Stimulated activated CD4-positive, alpha-beta T cell treated with anti-CD3 and anti-CD28 coated beads, Interleukin-15, amount 100 ng/mL, for 1 hour (primary cell): ENCODE data around the gene GPR146.
"Not testable (repeated sequence)": the region's sequence is repeated elsewhere in the genome, so short reads cannot be mapped to it uniquely, and the experiment has no call there.

Source experiments
- DNase-seq, 2 donors: peaks; one replicate each; pipeline ENCODE4 v3.0.0-alpha.2; 2020; ENCODE audit warnings: low read depth in 1 of 2, low spot score in 1 of 2

GPR146 gene, protein sequence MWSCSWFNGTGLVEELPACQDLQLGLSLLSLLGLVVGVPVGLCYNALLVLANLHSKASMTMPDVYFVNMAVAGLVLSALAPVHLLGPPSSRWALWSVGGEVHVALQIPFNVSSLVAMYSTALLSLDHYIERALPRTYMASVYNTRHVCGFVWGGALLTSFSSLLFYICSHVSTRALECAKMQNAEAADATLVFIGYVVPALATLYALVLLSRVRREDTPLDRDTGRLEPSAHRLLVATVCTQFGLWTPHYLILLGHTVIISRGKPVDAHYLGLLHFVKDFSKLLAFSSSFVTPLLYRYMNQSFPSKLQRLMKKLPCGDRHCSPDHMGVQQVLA

DNA sequence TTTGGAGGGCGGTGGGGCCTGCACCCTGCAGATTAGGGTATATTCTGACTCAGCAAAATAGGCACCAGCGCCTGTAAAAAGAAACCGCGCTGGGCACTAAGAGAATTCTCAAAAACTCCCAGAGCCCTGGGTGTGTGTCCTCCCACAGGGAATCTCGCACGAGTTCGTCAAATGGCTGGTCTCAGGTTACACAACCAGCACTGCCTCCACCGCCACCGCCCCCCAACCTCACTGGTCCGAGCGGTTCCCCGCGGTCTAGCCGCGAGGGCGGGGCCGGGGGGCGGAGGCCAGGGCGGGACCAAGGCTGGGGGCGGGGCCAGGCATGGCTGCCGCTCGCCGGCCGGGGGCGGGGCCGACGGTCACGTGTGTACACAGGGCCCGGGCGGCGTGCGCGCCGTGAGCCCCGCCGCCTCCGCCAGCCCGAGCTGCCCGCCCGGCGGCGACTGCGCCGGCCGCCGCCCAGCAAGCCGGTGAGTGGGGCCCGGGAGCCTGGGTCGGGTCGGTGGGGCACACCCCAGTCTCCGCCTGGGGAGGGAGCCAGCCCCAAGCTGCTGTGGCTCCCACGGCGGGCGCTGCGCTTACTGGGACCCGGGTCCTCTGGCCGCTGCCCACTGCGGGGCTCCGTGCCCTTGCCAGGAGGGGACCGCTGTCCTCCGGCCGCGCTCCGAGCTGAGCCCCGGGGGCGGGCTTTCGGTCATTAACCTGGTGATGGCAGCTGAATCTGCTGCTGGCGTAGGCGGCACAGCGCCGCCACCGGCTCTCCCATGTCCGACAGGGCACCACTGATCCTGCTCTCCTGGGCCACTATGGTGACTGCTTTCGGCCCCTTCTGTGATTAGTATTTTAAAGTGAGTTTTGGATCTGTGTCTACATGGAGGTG lies at the start of gene GPR146:
TSS of gene GPR146 (plus strand) at position 358 of the 880 bp plus-strand sequence. CDS start 12,970 bp downstream, outside the sequence.
- peak; percentile 82 to 92 for DNase-seq

DNA sequence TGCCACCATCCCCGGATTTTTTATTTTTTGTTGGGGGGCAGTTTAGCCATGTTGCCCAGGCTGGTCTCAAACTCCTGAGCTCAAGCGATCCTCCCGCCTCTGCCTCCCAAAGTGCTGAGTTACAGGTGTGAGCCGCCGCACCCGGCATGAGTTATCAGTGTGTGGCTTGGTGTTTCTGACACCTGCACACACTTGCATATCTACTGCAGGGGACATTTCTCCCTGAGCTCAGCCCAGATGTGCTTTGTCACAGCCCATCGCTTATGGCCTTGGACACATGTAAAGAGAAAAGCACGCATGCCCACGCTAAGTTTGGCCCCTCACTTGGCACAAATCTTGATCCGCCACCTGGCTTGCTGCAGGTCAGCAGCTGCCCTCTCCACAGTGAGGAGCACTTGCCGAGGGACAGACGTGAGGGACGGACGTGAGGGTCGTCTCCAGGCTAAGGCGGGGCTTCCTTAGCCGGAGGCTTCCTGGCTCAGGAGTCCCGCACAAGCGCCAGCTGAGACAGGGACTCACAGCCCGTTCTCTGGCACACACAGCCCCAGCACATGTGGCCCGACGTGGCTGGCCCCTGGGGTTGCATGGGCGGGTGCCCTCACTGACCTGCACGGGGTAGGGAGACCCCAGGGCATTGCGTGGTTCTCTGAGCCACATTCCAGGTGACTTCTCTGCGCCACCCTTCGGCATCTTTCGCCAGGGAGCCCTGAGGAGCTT lies 49.6 kb upstream of the GPR146 start:
- no peak for DNase-seq

DNA sequence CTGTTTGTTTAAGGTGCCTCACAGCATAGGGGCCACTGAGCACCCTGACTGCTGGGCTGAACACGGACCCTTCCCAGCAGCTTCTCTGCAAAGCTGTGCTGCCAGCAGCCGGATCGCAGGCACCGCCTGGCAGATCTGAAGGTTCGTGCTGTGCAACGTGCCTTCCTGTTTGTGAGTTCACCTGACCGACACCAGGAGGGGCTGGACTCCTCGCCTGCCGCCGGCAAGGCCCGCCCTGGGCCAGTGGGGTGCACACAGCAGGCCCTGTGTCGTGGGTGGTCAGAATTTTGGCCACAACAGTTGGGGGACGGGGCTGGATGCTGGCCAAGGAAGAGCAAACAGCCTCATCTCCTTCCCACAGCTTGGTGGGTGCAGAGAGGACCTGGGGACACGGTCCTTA lies 48.8 kb upstream of the GPR146 start:
- DNase-seq, result no peak

DNA sequence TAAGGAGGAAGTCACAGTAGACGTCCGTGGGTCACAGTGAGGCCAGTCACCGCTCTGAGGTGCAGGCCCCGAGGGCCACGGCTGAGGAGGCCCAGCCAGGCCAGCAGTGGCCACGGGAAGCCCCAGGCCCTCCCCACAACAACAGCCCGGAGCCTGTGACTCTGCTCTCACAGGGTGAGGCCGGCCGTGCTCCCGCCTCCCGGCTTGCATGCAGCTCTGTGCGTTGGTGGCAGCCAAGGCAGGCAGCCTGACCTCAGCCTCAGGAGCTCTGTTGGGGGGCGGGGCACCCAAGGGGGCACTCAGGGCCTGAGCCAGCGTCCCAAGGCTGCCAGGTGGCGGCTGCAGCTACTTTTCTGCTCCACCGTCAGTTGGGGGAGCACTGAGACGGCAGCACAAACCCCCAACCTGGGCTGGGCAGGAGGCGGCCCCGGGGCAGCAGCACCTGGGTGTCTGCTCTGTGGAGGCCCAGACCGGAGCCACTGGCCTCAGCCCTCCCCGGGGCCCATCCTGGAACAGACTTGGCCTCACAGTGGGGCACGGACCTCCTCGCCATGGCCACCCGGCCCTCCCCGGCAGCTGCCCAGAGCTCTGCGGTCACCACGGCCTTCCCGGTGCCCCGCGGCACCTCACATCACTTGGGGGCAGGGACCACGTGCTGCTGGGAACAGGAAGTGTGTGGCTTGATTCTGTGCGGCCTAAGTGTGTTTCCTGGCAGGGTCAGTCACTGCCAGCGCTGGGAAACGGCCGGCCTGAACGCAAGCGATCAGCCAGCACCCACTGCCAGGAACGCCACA lies 48.1 kb upstream of the GPR146 start:
- no peak for DNase-seq

DNA sequence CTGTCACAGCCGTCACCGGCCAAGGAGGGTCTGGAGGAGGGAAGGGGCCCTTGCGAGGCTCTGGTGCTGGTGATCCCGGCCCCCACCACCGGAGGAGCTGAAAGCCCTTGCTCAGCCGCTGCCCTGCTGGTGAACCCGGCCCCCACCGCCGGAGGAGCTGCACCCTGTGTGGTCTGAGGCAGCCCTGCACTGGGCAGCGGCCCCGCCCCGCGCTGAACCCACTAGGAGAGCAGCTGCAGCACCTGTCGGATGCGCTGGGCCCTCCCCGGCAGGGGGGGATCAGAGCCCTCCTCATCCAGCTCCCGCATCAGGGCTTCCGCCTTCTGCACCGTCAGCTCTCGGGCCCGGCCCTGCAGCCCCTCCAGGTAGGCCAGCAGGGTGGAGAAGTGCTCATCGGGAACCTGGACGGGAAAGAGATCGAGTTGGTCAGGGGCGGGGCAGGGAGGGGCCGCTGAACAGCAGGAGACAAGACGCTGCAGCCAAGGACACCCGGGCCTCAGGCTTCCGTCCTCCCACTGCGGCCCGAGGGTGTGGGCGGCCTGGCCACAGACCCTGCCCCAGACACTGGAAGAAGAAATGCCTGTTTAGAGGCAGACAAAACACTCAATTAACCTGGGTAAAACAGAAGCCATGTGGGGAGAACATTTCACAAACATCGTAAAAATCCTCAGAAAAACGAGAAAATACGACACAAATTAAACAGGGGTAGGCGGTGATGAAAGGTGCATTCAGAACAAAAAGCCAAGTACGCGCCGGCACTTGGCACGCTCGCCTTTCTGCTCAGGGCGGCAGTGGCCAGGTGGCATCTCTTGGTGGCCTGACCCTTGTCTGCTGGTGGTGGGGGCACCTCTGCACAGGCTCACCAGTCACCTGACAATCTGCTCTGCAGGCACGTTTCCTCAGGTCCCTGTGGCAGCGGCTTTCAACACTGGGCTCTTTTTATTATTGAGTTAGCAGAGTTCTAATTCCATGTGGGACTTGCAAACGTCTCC lies 46.6 kb upstream of the GPR146 start:
- no peak for DNase-seq

DNA sequence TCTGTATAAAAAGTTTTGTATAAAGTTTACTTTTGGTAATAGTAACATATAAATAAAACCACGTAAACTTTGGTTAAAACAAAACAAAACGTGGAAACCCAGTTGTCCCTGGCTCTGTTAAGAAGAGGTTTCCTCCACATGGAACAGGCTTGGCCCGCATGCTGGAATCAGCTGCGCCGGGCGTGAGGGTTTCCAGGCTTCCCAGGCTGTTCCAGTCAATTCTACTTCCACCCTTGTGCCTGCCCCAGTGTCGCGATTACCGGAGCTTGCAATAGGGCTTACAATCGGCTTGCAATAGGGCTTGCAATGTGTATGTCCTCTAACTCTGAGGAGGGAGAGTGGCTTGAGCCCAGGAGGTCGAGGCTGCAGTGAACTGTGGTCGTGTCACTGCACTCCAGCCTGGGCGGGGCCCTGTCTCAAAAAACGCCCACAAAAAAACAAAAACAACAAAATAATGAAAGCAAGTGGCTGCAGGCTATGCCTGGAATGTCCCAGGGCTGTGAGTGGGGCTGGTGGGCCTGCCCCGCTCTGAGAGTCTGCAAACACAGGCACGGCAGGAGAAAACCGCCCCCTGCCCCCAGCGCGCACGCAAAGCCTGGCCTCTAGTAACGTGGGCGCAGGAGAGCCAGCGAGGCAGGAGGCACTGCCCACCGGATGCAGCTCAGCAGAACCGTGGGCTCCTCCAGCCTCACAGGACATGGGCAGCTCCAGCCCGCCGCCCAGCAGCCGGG lies 45.0 kb upstream of the GPR146 start:
- no peak for DNase-seq

DNA sequence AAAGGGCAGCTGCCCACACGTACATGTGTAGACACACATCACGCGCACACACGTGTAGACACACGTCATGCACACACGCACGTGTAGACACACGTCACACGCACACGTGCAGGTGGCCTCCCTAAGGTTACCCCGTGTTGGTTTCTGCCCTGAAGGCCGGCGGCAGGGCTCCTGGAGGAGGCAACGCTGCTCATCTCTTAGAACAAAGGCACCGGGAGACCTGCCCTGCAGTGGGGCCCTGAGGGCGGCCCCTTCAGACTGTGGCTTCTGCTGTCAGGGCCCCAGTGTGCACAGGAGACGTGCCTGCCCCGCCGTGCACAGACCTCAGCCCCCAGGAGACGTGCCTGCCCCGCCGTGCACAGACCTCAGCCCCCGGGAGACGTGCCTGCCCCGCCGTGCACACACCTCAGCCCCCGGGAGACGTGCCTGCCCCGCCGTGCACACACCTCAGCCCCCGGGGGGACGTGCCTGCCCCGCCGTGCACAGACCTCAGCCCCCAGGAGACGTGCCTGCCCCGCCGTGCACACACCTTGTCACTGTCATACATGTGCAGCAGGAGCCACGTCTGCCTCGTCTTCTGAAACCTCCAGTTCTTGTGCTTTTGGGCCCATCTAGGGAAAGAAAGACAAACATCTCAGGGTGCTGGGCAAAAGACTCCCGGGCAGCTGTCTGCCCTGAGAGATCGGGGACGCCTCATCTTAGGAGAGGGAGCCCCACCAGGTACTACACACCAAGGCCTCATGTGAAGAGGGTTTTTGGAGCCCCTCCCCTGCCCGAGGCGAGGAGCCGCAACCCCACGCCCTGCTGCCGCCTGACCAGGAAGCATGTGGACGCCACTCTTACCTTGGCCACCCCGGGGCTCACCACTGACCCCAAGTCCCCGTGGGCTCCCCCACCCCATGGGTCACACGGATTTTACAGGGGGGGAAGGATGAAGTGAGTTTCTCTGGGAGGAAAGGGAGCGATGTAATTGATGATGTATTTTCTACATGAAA lies 44.1 kb upstream of the GPR146 start:
- DNase-seq, result no peak

DNA sequence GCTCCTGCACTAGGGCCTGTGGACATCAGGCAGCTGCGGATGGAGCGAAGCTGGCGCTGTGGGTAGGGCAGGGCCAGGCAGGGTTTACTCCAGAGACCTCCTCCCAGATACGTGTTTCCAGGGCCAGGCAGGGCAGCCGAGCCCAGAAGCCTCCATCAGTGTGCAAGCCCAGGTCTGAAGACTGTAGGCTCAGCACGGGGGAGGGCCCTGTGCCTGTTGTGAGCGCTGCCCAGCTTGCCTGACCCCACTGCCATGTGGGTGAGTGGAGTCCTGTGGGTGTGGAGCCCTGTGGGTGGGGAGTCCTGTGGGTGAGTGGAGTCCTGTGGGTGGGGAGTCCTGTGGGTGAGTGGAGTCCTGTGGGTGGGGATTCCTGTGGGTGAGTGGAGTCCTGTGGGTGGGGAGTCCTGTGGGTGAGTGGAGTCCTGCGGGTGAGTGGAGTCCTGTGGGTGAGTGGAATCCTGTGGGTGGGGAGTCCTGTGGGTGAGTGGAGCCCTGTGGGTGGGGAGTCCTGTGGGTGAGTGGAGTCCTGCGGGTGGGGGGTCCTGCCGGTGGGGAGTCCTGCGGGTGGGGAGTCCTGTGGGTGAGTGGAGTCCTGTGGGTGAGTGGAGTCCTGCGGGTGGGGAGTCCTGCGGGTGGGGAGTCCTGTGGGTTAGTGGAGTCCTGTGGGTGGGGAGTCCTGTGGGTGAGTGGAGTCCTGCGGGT lies 43.1 kb upstream of the GPR146 start:
- not testable (repeated sequence) for DNase-seq

DNA sequence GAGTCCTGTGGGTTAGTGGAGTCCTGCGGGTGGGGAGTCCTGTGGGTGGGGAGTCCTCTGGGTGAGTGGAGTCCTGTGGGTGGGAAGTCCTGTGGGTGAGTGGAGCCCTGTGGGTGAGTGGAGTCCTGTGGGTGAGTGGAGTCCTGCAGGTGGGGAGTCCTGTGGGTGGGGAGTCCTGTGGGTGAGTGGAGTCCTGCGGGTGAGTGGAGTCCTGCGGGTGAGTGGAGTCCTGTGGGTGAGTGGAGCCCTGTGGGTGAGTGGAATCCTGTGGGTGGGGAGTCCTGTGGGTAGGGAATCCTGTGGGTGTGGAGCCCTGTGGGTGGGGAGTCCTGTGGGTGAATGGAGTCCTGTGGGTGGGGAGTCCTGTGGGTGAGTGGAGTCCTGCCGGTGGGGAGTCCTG lies 42.3 kb upstream of the GPR146 start:
- not testable (repeated sequence) for DNase-seq

DNA sequence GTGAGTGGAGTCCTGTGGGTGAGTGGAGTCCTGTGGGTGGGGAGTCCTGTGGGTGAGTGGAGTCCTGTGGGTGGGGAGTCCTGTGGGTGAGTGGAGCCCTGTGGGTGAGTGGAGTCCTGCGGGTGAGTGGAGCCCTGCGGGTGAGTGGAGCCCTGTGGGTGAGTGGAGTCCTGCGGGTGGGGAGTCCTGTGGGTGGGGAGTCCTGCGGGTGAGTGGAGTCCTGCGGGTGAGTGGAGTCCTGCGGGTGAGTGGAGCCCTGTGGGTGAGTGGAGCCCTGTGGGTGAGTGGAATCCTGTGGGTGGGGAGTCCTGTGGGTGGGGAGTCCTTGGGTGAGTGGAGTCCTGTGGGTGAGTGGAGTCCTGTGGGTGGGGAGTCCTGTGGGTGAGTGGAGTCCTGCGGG lies 41.9 kb upstream of the GPR146 start:
- DNase-seq, result not testable (repeated sequence)

DNA sequence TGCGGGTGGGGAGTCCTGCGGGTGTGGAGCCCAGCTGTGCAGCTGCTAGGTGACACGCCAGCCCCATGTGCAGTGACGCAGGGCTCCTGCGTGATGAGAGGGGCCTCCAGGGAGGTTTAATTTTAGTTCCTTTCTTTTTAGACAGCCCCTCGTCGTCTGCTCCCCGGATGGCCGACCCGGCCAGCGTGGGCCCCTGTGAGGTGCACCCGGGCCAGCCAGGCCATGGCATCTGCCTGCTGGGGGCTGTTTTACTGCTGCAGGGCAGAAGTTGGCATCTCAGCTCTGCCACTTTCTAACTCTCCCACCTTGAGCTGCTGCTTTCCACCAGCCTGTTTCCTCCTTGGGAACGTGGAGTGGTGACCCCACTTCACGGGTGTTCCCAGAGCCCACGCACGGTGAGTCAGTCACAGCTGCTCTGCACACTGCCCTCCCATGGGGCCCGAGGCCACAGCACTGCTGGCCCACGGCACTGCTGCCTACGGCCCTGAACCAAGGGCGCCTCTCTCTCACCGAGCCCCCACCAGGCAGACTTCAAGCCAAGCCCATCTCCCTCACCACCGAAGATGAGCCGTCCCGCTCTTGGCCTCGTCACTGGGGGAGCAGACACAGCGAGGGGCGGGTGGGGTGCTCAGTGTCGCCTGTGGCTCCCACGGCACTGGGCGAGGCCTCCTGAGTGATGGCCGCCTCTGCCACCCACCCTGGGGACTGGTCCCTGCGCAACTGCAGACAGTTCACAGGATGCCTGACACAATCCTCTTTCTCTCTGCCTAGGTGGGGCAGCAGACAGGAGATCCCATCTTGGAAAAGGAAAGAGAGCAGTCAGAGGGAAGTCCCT lies 40.1 kb upstream of the GPR146 start:
- no peak for DNase-seq

DNA sequence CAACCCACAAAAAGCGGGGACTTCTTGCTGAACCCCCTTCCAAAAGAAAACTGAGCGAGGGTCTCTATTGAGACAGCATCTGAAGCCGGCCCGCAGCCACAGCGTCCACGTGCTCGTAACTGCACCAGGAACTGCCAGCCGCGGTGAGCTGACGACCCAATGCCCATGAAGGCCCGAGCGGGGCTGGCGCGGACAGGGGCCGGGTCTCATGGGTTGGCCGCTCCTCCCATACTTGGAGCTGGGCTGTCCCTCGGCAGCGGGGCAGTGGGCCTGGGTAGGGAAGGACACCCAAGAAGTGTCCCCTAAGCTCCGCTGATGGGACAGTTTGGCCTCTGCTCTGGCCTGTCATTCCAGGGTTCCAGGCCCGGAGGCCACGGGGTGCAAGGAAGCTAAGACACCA lies 39.0 kb upstream of the GPR146 start:
- no peak for DNase-seq

DNA sequence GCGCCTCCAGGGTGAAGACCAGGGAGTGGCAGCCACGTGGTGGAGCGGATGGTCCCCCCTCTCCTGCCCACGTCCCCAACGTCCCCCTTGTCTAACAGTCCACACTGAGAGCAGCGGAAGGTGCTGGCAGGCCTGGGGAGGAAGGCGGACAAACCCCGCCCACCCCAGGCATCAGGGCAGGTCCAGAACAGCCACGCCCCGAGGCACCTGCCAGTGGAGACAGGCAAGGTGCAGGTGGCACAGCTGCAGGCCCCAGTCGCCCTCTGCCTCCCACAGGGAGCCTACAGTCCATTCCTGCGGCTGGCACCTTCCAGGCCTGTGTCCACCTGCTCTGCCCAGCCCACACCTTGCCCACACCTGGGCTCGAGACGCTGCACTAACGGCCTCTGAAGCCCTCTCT lies 36.4 kb upstream of the GPR146 start:
- no peak for DNase-seq

DNA sequence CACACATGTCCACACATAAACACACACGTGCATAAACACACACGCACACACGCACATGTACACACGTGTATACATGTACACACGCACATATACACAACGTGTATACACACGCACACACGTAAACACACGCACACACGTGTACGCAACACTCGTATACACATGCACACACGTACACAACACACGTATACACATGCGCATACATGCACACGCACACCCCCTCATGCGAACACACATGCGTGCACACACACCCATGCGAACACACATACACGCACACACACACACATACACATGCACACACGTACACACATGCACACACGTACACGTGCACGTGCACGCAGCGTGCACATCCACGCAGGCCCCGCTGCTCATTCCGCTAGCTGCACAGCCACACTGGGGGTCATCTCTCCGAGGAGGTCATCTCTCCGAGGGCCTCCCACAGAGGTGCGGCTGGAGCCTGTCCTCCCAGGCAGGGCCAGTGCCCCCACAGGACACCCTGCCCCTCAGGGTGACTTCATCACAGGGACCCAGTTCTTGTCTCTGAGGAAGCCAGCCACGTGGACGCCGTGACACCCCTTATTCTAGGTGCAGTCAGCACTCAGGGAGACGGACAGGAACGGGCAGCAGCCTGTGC lies 35.5 kb upstream of the GPR146 start:
- DNase-seq, result no peak

DNA sequence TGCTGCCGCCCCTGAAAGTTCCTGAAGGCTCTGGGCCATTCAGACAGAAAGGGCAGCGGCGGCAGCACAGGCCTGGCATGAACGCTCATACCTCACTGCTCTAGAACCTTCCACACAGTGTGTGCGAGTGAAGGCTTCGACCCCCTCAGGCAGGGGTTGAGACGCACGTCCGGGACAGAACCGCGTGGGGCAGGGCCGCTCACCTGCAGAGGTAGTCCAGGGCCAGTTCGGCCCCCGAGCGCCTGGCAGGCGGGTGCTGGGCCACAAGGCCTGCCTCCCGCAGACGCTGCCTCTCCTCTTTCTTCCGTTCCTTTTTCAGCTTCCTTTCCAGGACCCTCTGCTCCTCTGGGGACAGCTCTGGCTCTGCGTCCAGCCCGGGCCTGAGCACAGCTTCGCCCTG lies 34.6 kb upstream of the GPR146 start:
- DNase-seq, result no peak

DNA sequence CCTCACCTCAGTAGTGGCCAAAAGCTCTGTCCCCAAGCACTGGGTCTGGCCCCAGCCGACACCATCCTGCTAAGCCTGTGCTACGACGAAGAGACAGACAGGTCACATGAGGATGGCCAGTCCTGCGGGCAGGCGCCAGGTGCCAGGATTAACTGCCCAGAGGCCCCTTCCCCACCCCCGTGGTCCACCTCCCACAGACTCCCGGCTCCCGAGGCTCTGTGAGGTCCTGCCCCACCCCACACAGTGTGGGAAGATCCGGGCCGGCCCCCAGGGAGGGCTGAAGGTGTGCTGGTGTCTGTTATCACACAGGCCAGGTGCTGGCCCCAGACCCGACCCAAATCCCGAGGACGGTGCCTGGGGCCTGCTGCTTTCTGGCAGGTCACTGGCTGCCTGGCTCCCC lies 34.1 kb upstream of the GPR146 start:
- no peak for DNase-seq
